ENCODE data around the gene PJA2. TPM values are rescaled to one million over a fixed set of nuclear protein-coding genes. Genes with fewer than 3 reads are reported as not detected.

Gene PJA2
- total RNA-seq, 1 experiment from 2014 or later: 51.5 TPM

- TF ChIP-seq AR (CRISPR knock-in tag; IDR thresholded peaks at IDR 0.05) (no peak), TP53 (CRISPR knock-in tag; IDR thresholded peaks at IDR 0.05) (no peak), SP1 (CRISPR knock-in tag; conservative IDR thresholded peaks at IDR 0.05) (no peak), ZNF671 (CRISPR knock-in tag; IDR thresholded peaks at IDR 0.05) (no peak), NFATC4 (CRISPR knock-in tag; IDR thresholded peaks at IDR 0.05) (no peak), ZNF138 (CRISPR knock-in tag; conservative IDR thresholded peaks at IDR 0.05) (no peak)
Observed at GRCh38 chr5:109300367-109300766, 109.4 kb downstream of the PJA2 start (continued).

- DNase-seq (ENCODE audit: low spot score): no peak
- no peak overlapping the region for H3K4me3 Mint-ChIP-seq
- H3K27ac Mint-ChIP-seq: no peak overlapping the region
- no peaks in the 10 kb centered on the region for H3K27me3 Mint-ChIP-seq (ENCODE audit: low read depth)
- POLR2A ChIA-PET: no interaction called here
- peaks cover 7% of the 10 kb centered on the region for H3K4me1 Mint-ChIP-seq
- no peak for ATAC-seq
- no peaks in the 10 kb centered on the region for H3K36me3 Mint-ChIP-seq
- CTCF ChIA-PET: no interaction called here
- H3K9me3 Mint-ChIP-seq: no peaks in the 10 kb centered on the region
- TF ChIP-seq CBFB (CRISPR knock-in tag; IDR thresholded peaks at IDR 0.05; ENCODE audit: low read depth) (no peak), ZNF219 (CRISPR knock-in tag; IDR thresholded peaks at IDR 0.05; ENCODE audit: borderline replicate concordance) (no peak), ZNF232 (CRISPR knock-in tag; IDR thresholded peaks at IDR 0.05) (no peak), ZNF512 (CRISPR knock-in tag; IDR thresholded peaks at IDR 0.05; ENCODE audit: borderline replicate concordance) (no peak), ZSCAN18 (CRISPR knock-in tag; IDR thresholded peaks at IDR 0.05) (no peak), MLX (CRISPR knock-in tag; IDR thresholded peaks at IDR 0.05) (no peak), E2F5 (CRISPR knock-in tag; IDR thresholded peaks at IDR 0.05) (no peak), SOX15 (CRISPR knock-in tag; IDR thresholded peaks at IDR 0.05) (no peak), HMGA2 (CRISPR knock-in tag; IDR thresholded peaks at IDR 0.05) (no peak), USF1 (CRISPR knock-in tag; IDR thresholded peaks at IDR 0.05) (no peak), ATF3 (CRISPR knock-in tag; conservative IDR thresholded peaks at IDR 0.05) (no peak), ELF4 (CRISPR knock-in tag; IDR thresholded peaks at IDR 0.05; ENCODE audit: low read depth) (no peak), ZBTB21 (CRISPR knock-in tag; IDR thresholded peaks at IDR 0.05; ENCODE audit: borderline replicate concordance) (no peak), ZNF532 (CRISPR knock-in tag; IDR thresholded peaks at IDR 0.05; ENCODE audit: borderline replicate concordance) (no peak), TCF7 (CRISPR knock-in tag; IDR thresholded peaks at IDR 0.05; ENCODE audit: low read depth) (no peak), PREB (CRISPR knock-in tag; IDR thresholded peaks at IDR 0.05; ENCODE audit: borderline replicate concordance) (no peak), ESRRA (CRISPR knock-in tag; IDR thresholded peaks at IDR 0.05; ENCODE audit: borderline replicate concordance) (no peak), MXD4 (CRISPR knock-in tag; IDR thresholded peaks at IDR 0.05; ENCODE audit: borderline replicate concordance) (no peak)
Observed at GRCh38 chr5:109299557-109299956, 110.2 kb downstream of the PJA2 start.
